Vagina (tissue), 2 donors: ENCODE results near the gene LYZL2. TPM values are rescaled to one million over a fixed set of nuclear protein-coding genes. Genes with fewer than 3 reads are reported as not detected.
"Not testable (repeated sequence)": the region's sequence is repeated elsewhere in the genome, so short reads cannot be mapped to it uniquely, and the experiment has no call there.

Source experiments
- DNase-seq, 2 donors: peaks; one replicate each; pipeline ENCODE4 v3.0.0-alpha.2; 2017; ENCODE audit errors: extremely low spot score in 2 of 2
- H3K27ac ChIP-seq: fragments of 200-600 bp; sonication (generic); one replicate; pipeline ENCODE4 v1.5.1; 2019
- H3K27me3 ChIP-seq: fragments of 200-600 bp; sonication (generic); one replicate; pipeline ENCODE4 v1.5.1; 2019
- H3K36me3 ChIP-seq, 2 donors: fragments of 200-600 bp; sonication (generic); one replicate each; pipeline ENCODE4 v1.5.1; 2017 to 2019
- H3K4me1 ChIP-seq: fragments of 200-600 bp; sonication (generic); one replicate; pipeline ENCODE4 v1.5.1; 2019
- H3K4me3 ChIP-seq, 2 donors: fragments of 200-600 bp; sonication (generic); 1 replicate in 1 of 2; 2 replicates in 1 of 2; pipeline ENCODE4 v1.5.1; 2016 to 2019
- H3K9me3 ChIP-seq: fragments of 200-600 bp; sonication (generic); one replicate; pipeline ENCODE4 v1.5.1; 2019
- CTCF ChIP-seq, 3 experiments: fragments of 450-650 bp in 2 of 3; fragments of 200-600 bp in 1 of 3; sonication (generic) in 1 of 3; IDR thresholded peaks; one replicate each; pipeline ENCODE4 v1.5.1; 2017 to 2019; ENCODE audit warnings: antibody characterized with exemption in 3 of 3, mild to moderate bottlenecking in 2 of 3, moderate library complexity in 2 of 3
- POLR2A ChIP-seq, 2 donors: fragments of 450-650 bp; IDR thresholded peaks; one replicate each; pipeline ENCODE4 v1.6.1; 2017; ENCODE audit warnings: antibody characterized with exemption in 2 of 2, mild to moderate bottlenecking in 2 of 2, moderate library complexity in 2 of 2
- POLR2AphosphoS5 ChIP-seq, 2 donors: sonication (generic); formaldehyde crosslinking; IDR thresholded peaks; one replicate each; pipeline ENCODE4 v1.9.0; 2017; ENCODE audit warnings: antibody characterized with exemption in 2 of 2, mild to moderate bottlenecking in 2 of 2, low read depth in 1 of 2; ENCODE audit not compliant: insufficient read depth in 1 of 2
- intact Hi-C: fragments of 100-400 bp; cut with DNase I; formaldehyde crosslinking; loops from one replicate; pipeline ENCODE4 v1.15.1; 2023
- total RNA-seq: library from RNA; depleted of rRNA; stranded (reverse); fragments of >200 nt; gene quantifications from one replicate; pipeline ENCODE4 v1.2.3, GENCODE V29; 2016

The LYZL2 gene
- total RNA-seq, 1 donor from 2014 or later: not detected

GRCh38 chr10:30619966-30620365, 9.6 kb downstream of the LYZL2 start:
- Histone ChIP-seq H3K4me1 (no peaks in the 10 kb centered on the region), H3K27me3 (no peaks in the 10 kb centered on the region), H3K36me3 (no peaks in the 10 kb centered on the region), H3K9me3 (no peaks in the 10 kb centered on the region), H3K27ac (no peak overlapping the region), H3K4me3 (no peak overlapping the region)
- TF ChIP-seq POLR2AphosphoS5 (IDR thresholded peaks at IDR 0.05; ENCODE audit: insufficient read depth in 1 of 2, low read depth in 1 of 2) (no peak), POLR2A (IDR thresholded peaks at IDR 0.05) (no peak), CTCF (IDR thresholded peaks at IDR 0.05) (no peak)
- intact Hi-C loops: no loop called here
- DNase-seq: no peak

DNA sequence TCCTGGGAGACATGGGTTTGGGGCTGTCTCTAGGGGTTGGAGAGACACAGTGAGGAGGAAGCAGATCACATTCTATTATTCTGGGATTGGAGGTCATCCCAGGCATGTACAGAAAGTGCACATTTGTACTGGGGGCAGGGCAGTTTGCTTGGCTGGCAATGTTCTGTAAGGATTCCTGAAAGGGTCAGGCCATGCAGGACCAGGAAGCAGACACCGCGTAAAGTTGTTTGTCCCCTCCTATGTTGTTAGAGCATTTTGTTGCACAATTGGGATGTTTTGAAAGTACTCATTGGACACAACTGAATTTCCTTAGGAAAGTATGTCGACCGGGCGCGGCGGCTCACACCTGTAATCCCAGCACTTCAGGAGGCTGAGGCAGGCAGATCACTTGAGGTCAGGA, 12.5 kb downstream of the LYZL2 start:
- Histone ChIP-seq H3K4me1 (no peaks in the 10 kb centered on the region), H3K4me3 (no peak overlapping the region), H3K9me3 (no peaks in the 10 kb centered on the region), H3K36me3 (no peaks in the 10 kb centered on the region), H3K27ac (no peak overlapping the region), H3K27me3 (no peaks in the 10 kb centered on the region)
- intact Hi-C loops: no loop called here
- DNase-seq: no peak
- no peak for TF ChIP-seq CTCF (IDR thresholded peaks at IDR 0.05)
- TF ChIP-seq POLR2AphosphoS5 (IDR thresholded peaks at IDR 0.05; ENCODE audit: insufficient read depth in 1 of 2, low read depth in 1 of 2): no peak
- no peak for TF ChIP-seq POLR2A (IDR thresholded peaks at IDR 0.05)

- H3K27ac ChIP-seq, H3K4me1 ChIP-seq, H3K9me3 ChIP-seq, H3K36me3 ChIP-seq, intact Hi-C loops, DNase-seq, H3K4me3 ChIP-seq, H3K27me3 ChIP-seq: not testable (repeated sequence)
Observed at GRCh38 chr10:30611041-30611440, 18.5 kb downstream of the LYZL2 start.

GRCh38 chr10:30607814-30608213, 21.7 kb downstream of the LYZL2 start:
- Histone ChIP-seq H3K36me3 (no peaks in the 10 kb centered on the region), H3K27ac (no peak overlapping the region), H3K27me3 (no peaks in the 10 kb centered on the region), H3K4me1 (no peaks in the 10 kb centered on the region), H3K4me3 (no peak overlapping the region), H3K9me3 (no peaks in the 10 kb centered on the region)
- intact Hi-C loops: no loop called here
- TF ChIP-seq POLR2AphosphoS5 (IDR thresholded peaks at IDR 0.05; ENCODE audit: insufficient read depth in 1 of 2, low read depth in 1 of 2) (no peak), CTCF (IDR thresholded peaks at IDR 0.05) (no peak)
- no peak for DNase-seq

DNA sequence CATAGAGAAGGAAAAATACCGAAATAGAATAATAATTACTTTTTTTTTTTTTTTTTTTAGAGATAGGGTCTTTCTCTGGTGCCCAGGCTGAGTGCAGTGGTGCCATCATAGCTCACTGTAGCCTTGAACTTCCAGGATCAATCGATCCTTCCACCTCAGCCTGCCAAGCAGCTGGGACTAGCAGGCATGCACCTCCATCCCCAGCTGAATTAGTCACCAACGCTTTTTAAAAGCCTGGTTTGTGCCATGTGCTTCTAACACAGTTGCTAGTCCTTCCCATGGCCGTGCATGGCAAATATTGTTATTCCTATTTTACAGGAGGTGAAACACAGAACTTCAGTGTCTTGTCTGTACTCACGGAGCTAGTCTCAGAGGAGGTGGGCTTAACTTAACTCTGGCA, 23.2 kb downstream of the LYZL2 start:
- no peak for DNase-seq
- Histone ChIP-seq H3K27me3 (no peaks in the 10 kb centered on the region), H3K4me1 (no peaks in the 10 kb centered on the region), H3K27ac (no peak overlapping the region), H3K9me3 (no peaks in the 10 kb centered on the region), H3K36me3 (no peaks in the 10 kb centered on the region), H3K4me3 (no peak overlapping the region)
- intact Hi-C loops: no loop called here
- TF ChIP-seq POLR2A (IDR thresholded peaks at IDR 0.05) (no peak), CTCF (IDR thresholded peaks at IDR 0.05) (no peak), POLR2AphosphoS5 (IDR thresholded peaks at IDR 0.05; ENCODE audit: insufficient read depth in 1 of 2, low read depth in 1 of 2) (no peak)

DNA sequence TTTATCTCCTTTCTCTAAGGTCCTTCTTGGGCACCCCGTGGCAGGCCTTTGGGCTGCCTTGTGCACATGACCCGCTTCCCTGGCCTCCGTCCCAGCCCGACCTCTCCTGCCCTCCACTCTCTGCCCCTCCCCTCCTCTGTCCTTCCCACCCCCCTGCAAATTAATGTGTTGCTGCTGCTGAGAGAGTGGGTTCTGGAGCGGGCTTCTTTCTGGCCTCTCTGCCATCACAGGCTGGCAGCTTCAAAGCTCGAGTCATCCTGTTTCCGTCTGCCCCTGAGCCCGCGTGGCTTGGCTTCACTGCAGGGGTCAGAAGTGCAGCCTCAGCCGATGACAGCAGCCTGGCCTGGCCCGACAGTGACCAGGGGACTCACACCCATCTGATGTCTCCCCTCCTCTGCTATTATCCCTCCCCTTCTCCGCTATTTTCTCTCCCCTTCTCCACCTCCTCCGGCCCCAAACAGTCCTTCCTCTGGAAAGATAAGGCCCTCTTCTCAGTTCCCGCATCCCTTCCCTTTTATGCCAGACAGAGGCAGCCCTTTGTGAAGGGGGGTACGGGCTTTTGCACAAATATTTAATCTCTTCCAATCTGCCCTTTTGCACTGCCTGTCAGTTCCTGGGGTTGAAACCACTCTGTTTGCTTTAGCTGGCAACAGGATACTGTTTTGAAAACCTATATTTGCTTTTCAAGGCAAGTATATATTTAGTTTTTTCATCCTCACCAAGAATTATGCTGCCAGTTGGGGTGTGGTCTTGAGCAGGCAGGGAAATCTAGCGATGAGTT, 24.0 kb downstream of the LYZL2 start:
- H3K4me1 ChIP-seq, H3K27ac ChIP-seq, intact Hi-C loops, H3K4me3 ChIP-seq, DNase-seq, H3K9me3 ChIP-seq, H3K36me3 ChIP-seq, H3K27me3 ChIP-seq: not testable (repeated sequence)
